SK-N-SH (cell line): Measurements from ENCODE around the gene ACTG2. TPM values are rescaled to one million over a fixed set of nuclear protein-coding genes. Genes with fewer than 3 reads are reported as not detected.
"Not testable (repeated sequence)": the region's sequence is repeated elsewhere in the genome, so short reads cannot be mapped to it uniquely, and the experiment has no call there.

ENCODE experiments used
- CTCF ChIA-PET: fragments of 300-600, 350-600 bp; formaldehyde crosslinking; extraction: SDS; loops from one replicate; lab custom pipeline; 2021; lab: Yijun Ruan, JAX
- POLR2A ChIA-PET: fragments of 350-600 bp; sonication (Branson Sonifier 250); formaldehyde crosslinking; extraction: SDS; loops from one replicate; lab custom pipeline; 2020; ENCODE audit warnings: antibody characterized with exemption, inconsistent platforms; lab: Yijun Ruan, JAX
- DNase-seq: peaks from one replicate; pipeline ENCODE4 v3.0.0; 2012
- H2AFZ ChIP-seq: fragments of 200-600 bp; sonication (generic); 2 replicates; pipeline ENCODE4 v1.8.1; 2016; ENCODE audit warnings: antibody characterized with exemption, mild to moderate bottlenecking, low read depth
- H3F3A ChIP-seq: fragments of 200-600 bp; sonication (generic); replicated peaks from 2 replicates; pipeline ENCODE3; 2016; ENCODE audit warnings: antibody characterized with exemption, mild to moderate bottlenecking; ENCODE audit not compliant: insufficient read depth
- H3K27ac ChIP-seq, 2 experiments: fragments of 200-500 bp in 1 of 2; fragments of 200-600 bp in 1 of 2; sonication (Bioruptor generic) in 1 of 2; sonication (generic), shearing (Covaris generic) in 1 of 2; 2 replicates each; pipeline versions ENCODE4 v1.5.1 to v1.6.1; 2014 to 2016; ENCODE audit warnings: low read depth in 2 of 2, inconsistent platforms in 1 of 2, low read length in 1 of 2, mild to moderate bottlenecking in 1 of 2, mixed read lengths in 1 of 2
- H3K27me3 ChIP-seq: fragments of 200-600 bp; sonication (generic), shearing (Covaris generic); 2 replicates; pipeline ENCODE4 v1.6.1; 2016; ENCODE audit warnings: mixed run types; ENCODE audit not compliant: insufficient read depth
- H3K36me3 ChIP-seq, 2 experiments: fragments of 200-500 bp in 1 of 2; fragments of 200-600 bp in 1 of 2; sonication (Bioruptor generic) in 1 of 2; sonication (generic) in 1 of 2; replicated peaks in 1 of 2; 2 replicates each; pipeline versions ENCODE3 to v1.5.1; 2014 to 2016; ENCODE audit warnings: low read length in 1 of 2, mild to moderate bottlenecking in 1 of 2; ENCODE audit not compliant: insufficient read depth in 2 of 2, control insufficient read depth in 1 of 2
- H3K4me1 ChIP-seq, 2 experiments: fragments of 200-500 bp in 1 of 2; fragments of 200-600 bp in 1 of 2; sonication (Bioruptor generic) in 1 of 2; sonication (generic), shearing (Covaris generic) in 1 of 2; 2 replicates each; pipeline versions ENCODE4 v1.5.1 to v1.6.1; 2014 to 2016; ENCODE audit warnings: low read depth in 1 of 2, low read length in 1 of 2, mixed run types in 1 of 2; ENCODE audit not compliant: insufficient read depth in 2 of 2, control insufficient read depth in 1 of 2
- H3K4me2 ChIP-seq: fragments of 200-600 bp; sonication (generic), shearing (Covaris generic); 2 replicates; pipeline ENCODE4 v1.6.1; 2017; ENCODE audit warnings: mixed run types
- H3K4me3 ChIP-seq, 2 experiments: fragments of 200-500 bp in 1 of 2; fragments of 200-600 bp in 1 of 2; sonication (Bioruptor generic) in 1 of 2; sonication (generic), shearing (Covaris generic) in 1 of 2; 2 replicates each; pipeline versions ENCODE4 v1.5.1 to v1.8.1; 2014 to 2016; ENCODE audit warnings: low read depth in 2 of 2, inconsistent platforms in 1 of 2, low read length in 1 of 2, mild to moderate bottlenecking in 1 of 2, mixed read lengths in 1 of 2, moderate library complexity in 1 of 2
- H3K79me2 ChIP-seq: fragments of 200-600 bp; sonication (generic); 2 replicates; pipeline ENCODE4 v1.8.1; 2017; ENCODE audit warnings: mild to moderate bottlenecking; ENCODE audit not compliant: insufficient read depth
- H3K9ac ChIP-seq: fragments of 200-600 bp; sonication (generic); 2 replicates; pipeline ENCODE4 v1.6.1; 2017; ENCODE audit warnings: mixed run types
- H3K9me2 ChIP-seq: fragments of 200-600 bp; sonication (generic); 2 replicates; pipeline ENCODE4 v1.6.1; 2017; ENCODE audit warnings: mixed run types
- H3K9me3 ChIP-seq: fragments of 200-600 bp; sonication (generic); 2 replicates; pipeline ENCODE4 v1.6.1; 2017; ENCODE audit warnings: mixed run types, mild to moderate bottlenecking, moderate library complexity
- H4K20me1 ChIP-seq: fragments of 200-600 bp; sonication (generic); 2 replicates; pipeline ENCODE4 v1.6.1; 2017; ENCODE audit warnings: mild to moderate bottlenecking, mixed run types; ENCODE audit not compliant: insufficient read depth
- CHD2 ChIP-seq: fragments of 150-350 bp; IDR thresholded peaks from 2 replicates; pipeline ENCODE4 v1.6.1; 2018; ENCODE audit warnings: low read length; ENCODE audit not compliant: partially characterized antibody
- EP300 ChIP-seq, 2 experiments: IDR thresholded peaks; 2 replicates each; pipeline versions ENCODE4 v1.4.0 to v1.6.1; 2012; ENCODE audit warnings: borderline replicate concordance in 1 of 2, low read depth in 1 of 2, low read length in 1 of 2
- FOSL2 ChIP-seq: IDR thresholded peaks from 2 replicates; pipeline ENCODE4 v1.4.0; 2012; ENCODE audit warnings: low read depth, mild to moderate bottlenecking, moderate library complexity, borderline replicate concordance
- FOXM1 ChIP-seq: IDR thresholded peaks from 2 replicates; pipeline ENCODE4 v1.4.0; 2012; ENCODE audit warnings: low read depth, mild to moderate bottlenecking
- GATA2 ChIP-seq: sonication (generic); formaldehyde crosslinking; IDR thresholded peaks from 2 replicates; pipeline ENCODE4 v1.5.0; 2020; ENCODE audit warnings: mild to moderate bottlenecking, missing genetic modification reagents
- JUND ChIP-seq: IDR thresholded peaks from 2 replicates; pipeline ENCODE4 v1.4.0; 2012
- PBX3 ChIP-seq: IDR thresholded peaks from 2 replicates; pipeline ENCODE4; 2012
- POLR2AphosphoS5 ChIP-seq: IDR thresholded peaks from 2 replicates; pipeline ENCODE4 v1.6.1; 2012; ENCODE audit warnings: low read depth, low read length
- RAD21 ChIP-seq: IDR thresholded peaks from 2 replicates; pipeline ENCODE4 v1.6.1; 2012; ENCODE audit warnings: mild to moderate bottlenecking, low read length
- RCOR1 ChIP-seq: fragments of 150-350 bp; IDR thresholded peaks from 2 replicates; pipeline ENCODE4 v1.6.1; 2017; ENCODE audit warnings: antibody characterized with exemption, low read length
- SIN3A ChIP-seq: IDR thresholded peaks from 2 replicates; pipeline ENCODE4 v1.6.1; 2012; ENCODE audit warnings: low read depth, mild to moderate bottlenecking, low read length, moderate library complexity, borderline replicate concordance
- TAF1 ChIP-seq: IDR thresholded peaks from 2 replicates; pipeline ENCODE4 v1.6.1; 2012; ENCODE audit warnings: low read depth, mild to moderate bottlenecking, low read length, moderate library complexity, borderline replicate concordance
- YY1 ChIP-seq: IDR thresholded peaks from 2 replicates; pipeline ENCODE4 v1.4.0; 2012; ENCODE audit warnings: low read depth, mild to moderate bottlenecking
- ZBTB33 ChIP-seq: IDR thresholded peaks from 2 replicates; pipeline ENCODE4 v1.4.0; 2012; ENCODE audit warnings: low read depth, borderline replicate concordance
- whole genome bisulfite sequencing: methylation state at CpG from one replicate; pipeline ENCODE4 v1.1.6; 2017; ENCODE audit warnings: low lambda C conversion rate; 5-methylcytosine and 5-hydroxymethylcytosine counted together
- polyA plus RNA-seq, 3 experiments: library from polyadenylated mRNA; depleted of rRNA; stranded (reverse); fragments of >200 nt; gene quantifications; 2 replicates each; pipeline ENCODE4 v1.2.3, GENCODE V29; 2012

ACTG2 gene
- polyA plus RNA-seq, 1 of the 3 experiments (the other 2 are of a cell fraction), result 0.25 TPM

- CTCF ChIA-PET, result no interaction called here
- TF ChIP-seq SIN3A (no peak), ZBTB33 (no peak), GATA2 (CRISPR knock-in tag) (no peak), FOSL2 (no peak), TAF1 (no peak), CHD2 (no peak), RCOR1 (no peak), POLR2AphosphoS5 (no peak), FOXM1 (no peak), RAD21 (no peak), YY1 (no peak), JUND (no peak), EP300 (IDR thresholded peaks at IDR 0.05; ENCODE audit: borderline replicate concordance in 1 of 2, low read depth in 1 of 2, low read length in 1 of 2) (no peak), PBX3 (no peak)
- TF ChIP-seq, all 33 proteins: peak for 0
These were observed 6.5 kb upstream of the ACTG2 start for GRCh38 chr2:73886357-73886756.

GRCh38 chr2:73887596-73888353, 5.0 kb upstream of the ACTG2 start:
- POLR2A ChIA-PET, H3K9me2 ChIP-seq, H3K36me3 ChIP-seq, H3K4me1 ChIP-seq, H3K9ac ChIP-seq, H3K4me3 ChIP-seq, CTCF ChIA-PET, H4K20me1 ChIP-seq, H3K79me2 ChIP-seq, DNase-seq, H3K4me2 ChIP-seq, H3K27me3 ChIP-seq, H3K9me3 ChIP-seq, H3K27ac ChIP-seq, H3F3A ChIP-seq, H2AFZ ChIP-seq: not testable (repeated sequence)
- 79% methylated on average over 11 of the region's 11 CpGs for WGBS

More at GRCh38 chr2:73886357-73886756, 6.5 kb upstream of the ACTG2 start:
- WGBS, result 41% methylated on average over 4 of the region's 4 CpGs
- Histone ChIP-seq H2AFZ (no peak overlapping the region), H3K4me2 (no peak overlapping the region), H3K27me3 (no peaks in the 10 kb centered on the region; the same call in 1 of the 2 replicates), H4K20me1 (no peaks in the 10 kb centered on the region), H3K4me3 (no peak overlapping the region), H3K27ac (no peak overlapping the region), H3K9me2 (no peaks in the 10 kb centered on the region), H3K9me3 (no peaks in the 10 kb centered on the region), H3K4me1 (no peaks in the 10 kb centered on the region), H3K79me2 (no peaks in the 10 kb centered on the region), H3F3A (no peaks in the 10 kb centered on the region), H3K9ac (no peak overlapping the region), H3K36me3 (no peaks in the 10 kb centered on the region)
- no peak for DNase-seq
- POLR2A ChIA-PET, result no interaction called here
